Hematopoietic multipotent progenitor cell treated with erythropoietin and hydrocortisone succinate and interleukin-3 and kit ligand, for 15 days (in vitro differentiated cells): ENCODE results near the gene HNRNPAB.

ENCODE experiments used
- DNase-seq: peaks from one replicate; pipeline ENCODE4 v3.0.0-alpha.2; 2015; ENCODE audit warnings: low spot score

HNRNPAB gene

GRCh38 chr5:178204182-178204934 lies at the start of gene HNRNPAB:
TSS of gene HNRNPAB (plus strand) at chr5:178204533. CDS start at chr5:178204838, 305 bp downstream.
- DNase-seq: peak; percentile 94

- DNase-seq: no peak
These were observed 49.3 kb upstream of the HNRNPAB start for GRCh38 chr5:178155065-178155464.

GRCh38 chr5:178160176-178160575 lies 44.2 kb upstream of the HNRNPAB start:
- no peak for DNase-seq

- no peak for DNase-seq
These were observed 41.9 kb upstream of the HNRNPAB start for GRCh38 chr5:178162481-178162880.

- peak; percentile 84 for DNase-seq
These were observed 40.3 kb upstream of the HNRNPAB start for GRCh38 chr5:178163772-178164735.

- no peak for DNase-seq
These were observed 38.8 kb upstream of the HNRNPAB start for GRCh38 chr5:178165581-178165980.

GRCh38 chr5:178170455-178170854 lies 33.9 kb upstream of the HNRNPAB start:
- no peak for DNase-seq

- no peak for DNase-seq
These were observed 29.9 kb upstream of the HNRNPAB start for GRCh38 chr5:178174456-178174855.

GRCh38 chr5:178176791-178177190 lies 27.5 kb upstream of the HNRNPAB start:
- no peak for DNase-seq

- DNase-seq: no peak
These were observed 26.8 kb upstream of the HNRNPAB start for GRCh38 chr5:178177569-178177968.

- no peak for DNase-seq
These were observed 24.0 kb upstream of the HNRNPAB start for GRCh38 chr5:178180141-178180863.

GRCh38 chr5:178182158-178182876 lies 22.0 kb upstream of the HNRNPAB start:
- DNase-seq: no peak

- DNase-seq: no peak
These were observed 17.9 kb upstream of the HNRNPAB start for GRCh38 chr5:178186427-178186826.

GRCh38 chr5:178187014-178187413 lies 17.3 kb upstream of the HNRNPAB start, which contains the start of gene GMCL2:
TSS of gene GMCL2 (minus strand) at chr5:178187371. CDS start at chr5:178187299, 72 bp downstream.
- no peak for DNase-seq

- DNase-seq: no peak
These were observed 14.9 kb upstream of the HNRNPAB start for GRCh38 chr5:178189433-178189832.

GRCh38 chr5:178191661-178192060 lies 12.7 kb upstream of the HNRNPAB start:
- no peak for DNase-seq

GRCh38 chr5:178192244-178192643 lies 12.1 kb upstream of the HNRNPAB start:
- no peak for DNase-seq

GRCh38 chr5:178192787-178193186 lies 11.5 kb upstream of the HNRNPAB start:
- no peak for DNase-seq

- no peak for DNase-seq
These were observed 11.0 kb upstream of the HNRNPAB start for GRCh38 chr5:178193251-178193809.

- DNase-seq: no peak
These were observed 10.3 kb upstream of the HNRNPAB start for GRCh38 chr5:178194026-178194425.

- DNase-seq: no peak
These were observed 8.0 kb upstream of the HNRNPAB start for GRCh38 chr5:178196281-178196812.
